Middle frontal gyrus (tissue), 1 donor: ENCODE measurements around the gene CES4A.
"Not testable (repeated sequence)": the region's sequence is repeated elsewhere in the genome, so short reads cannot be mapped to it uniquely, and the experiment has no call there.

Source experiments
- DNase-seq: peaks from one replicate; pipeline ENCODE4 v3.0.0-alpha.2; 2015; ENCODE audit warnings: low spot score; ENCODE audit errors: extremely low spot score

CES4A gene

DNA sequence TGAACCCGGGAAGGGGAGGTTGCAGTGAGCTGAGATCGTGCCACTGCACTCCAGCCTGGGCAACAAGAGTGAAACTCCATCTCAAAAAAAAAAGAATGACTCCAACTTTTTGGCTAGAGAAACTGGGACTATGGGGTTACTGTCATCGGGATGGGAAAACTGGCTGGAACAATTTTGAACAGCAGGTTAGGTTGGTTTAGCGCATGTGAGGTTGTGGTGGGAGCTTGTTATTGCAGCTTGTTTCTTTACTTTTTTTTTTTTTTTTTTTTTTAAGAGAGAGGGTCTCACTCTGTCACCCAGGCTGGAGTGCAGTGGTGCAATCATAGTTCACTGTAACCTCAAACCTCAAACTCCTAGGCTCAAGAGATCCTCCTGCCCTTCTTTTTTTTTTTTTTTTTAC, 53.1 kb downstream of the CES4A start:
- not testable (repeated sequence) for DNase-seq

DNA sequence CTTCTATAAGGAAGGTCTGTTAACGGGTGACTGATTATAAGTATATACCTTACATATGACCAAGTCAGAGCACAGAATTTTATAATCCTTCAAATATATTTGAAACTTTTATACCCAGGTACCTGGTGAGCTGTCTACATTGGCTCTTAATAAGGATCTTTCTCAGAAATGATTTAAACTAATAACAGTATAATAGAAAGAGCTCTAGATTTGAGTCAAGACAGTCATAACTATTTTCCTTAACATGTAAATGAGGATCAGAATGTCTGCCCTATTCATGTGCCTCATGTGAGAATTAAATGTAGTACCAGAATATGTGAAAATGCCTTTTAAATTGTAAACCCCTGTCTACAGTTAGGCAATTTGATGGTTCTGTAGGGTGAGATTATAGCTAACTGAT, 55.0 kb downstream of the CES4A start:
- DNase-seq, result no peak

DNA sequence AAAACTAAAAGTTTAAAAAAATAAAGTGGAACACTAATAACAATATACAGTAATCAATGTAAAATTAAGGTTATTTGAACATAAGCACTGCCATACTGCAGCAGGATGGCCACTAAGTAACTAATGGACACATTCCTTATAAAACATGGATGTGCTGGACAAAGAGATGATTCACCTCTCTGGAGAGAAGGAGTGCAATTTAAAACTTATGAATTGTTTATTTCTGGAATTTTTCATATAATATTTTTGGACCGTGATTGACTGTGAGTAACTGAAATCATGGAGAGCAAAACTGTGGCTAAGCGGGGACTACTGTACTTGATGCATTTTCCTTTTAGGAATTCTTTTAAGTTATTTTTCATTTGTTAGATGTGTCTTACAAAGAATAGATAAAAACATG, 62.4 kb downstream of the CES4A start:
- no peak for DNase-seq

DNA sequence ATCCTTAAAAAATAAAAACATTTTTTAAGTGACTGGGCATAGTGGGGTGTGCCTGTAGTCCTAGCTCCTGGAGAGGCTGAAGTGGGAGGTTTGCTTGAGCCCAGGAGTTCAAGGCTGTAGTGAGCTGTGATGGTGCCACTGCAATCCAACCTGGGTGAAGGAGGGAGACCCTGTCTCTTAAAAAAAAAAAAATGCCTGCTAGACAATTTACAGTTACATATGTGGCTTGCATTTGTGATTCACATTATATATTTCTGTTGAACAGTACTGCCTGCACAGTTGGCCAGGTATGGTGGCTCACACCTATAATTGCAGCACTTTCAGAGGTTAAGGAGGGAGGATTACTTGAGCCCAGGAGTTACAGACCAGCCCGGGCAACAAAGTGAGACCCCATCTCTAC, 64.0 kb downstream of the CES4A start:
- DNase-seq, result no peak

DNA sequence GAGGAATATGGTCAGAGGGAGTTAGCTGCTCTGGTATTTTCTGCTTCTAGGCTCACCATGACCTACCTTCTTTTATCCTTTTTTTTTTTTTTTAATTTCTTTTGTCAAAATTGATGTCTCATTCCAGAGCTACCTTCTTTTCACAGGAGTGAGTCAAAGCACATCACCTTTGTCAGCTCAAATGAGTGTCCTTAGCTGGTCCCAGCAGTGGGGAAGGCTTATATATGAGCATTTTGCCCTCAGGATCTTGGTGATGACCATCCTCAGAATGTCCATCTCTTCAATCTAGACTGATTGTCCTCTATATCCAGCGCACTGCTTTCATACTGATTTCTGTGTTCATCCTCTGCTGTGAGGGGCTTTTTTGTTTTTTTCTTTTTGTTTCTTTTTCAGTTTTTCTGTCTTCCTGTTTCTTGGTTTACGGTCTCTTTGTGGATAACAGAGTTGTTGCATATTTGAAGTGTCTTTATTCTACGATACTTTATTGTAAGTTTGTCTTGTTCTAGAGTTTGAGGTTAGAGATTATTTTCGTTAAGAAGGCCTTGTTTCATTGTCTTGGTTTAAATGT, 65.5 kb downstream of the CES4A start:
- no peak for DNase-seq

DNA sequence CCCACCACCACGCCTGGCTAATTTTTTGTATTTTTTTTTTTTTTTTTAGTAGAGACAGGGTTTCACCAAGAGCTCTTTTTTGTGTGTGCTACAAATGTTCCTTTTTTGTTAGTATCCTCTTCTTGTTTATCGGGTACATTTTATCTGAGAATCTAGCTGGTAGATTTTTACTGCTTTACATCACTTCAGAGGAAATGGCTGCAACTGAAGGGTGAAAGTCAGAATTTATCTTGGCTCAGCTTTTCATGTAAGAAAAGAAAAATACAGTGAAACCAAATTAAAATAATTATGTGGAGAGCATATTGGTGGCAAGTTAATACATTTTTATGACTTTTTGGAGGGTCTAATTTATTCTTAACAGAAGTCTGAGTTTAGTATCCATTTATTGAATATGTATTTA, 66.5 kb downstream of the CES4A start:
- no peak for DNase-seq

DNA sequence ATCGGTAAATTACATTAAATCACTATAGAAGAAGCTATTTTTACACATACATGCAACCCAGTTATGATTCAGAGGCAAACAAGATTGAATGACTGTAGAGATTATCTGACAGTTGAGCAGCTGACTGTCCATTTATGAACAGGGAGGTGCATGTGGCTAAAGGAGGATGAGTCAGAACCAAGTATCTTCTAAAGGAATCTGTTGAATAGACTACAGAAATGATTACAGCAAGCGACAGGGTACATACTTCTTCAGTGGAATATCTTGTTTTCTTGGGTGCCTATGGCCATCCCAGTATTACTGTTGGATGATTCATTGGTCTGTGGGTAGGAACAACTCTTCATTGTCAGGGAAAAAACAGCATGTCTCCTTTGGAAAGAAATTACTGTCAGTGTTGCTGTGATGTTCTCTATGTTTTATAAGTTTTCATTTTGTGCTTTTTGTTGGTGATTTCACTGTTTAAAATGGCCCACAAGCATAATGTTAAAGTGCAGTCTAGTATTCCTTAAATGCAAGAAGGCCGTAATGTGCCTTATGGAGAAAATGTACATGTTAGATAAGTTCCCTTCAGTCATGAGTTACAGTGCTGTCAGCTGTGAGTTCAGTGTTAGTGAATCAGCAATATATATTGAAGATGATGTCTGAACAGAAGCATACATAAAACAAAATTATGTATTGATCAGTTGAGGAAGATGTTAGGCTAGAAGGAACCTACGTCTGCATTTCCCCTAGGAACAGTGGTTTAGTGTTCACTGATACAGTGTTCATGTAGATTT, 67.5 kb downstream of the CES4A start:
- DNase-seq, result no peak
